Panc1 (cell line): ENCODE data around the gene CCDC18.

ENCODE experiments used
- REST ChIP-seq, 2 experiments: IDR thresholded peaks; 2 replicates each; pipeline ENCODE4 v1.6.1; 2011 to 2012; ENCODE audit warnings: low read depth in 2 of 2, control low read depth in 1 of 2, low read length in 1 of 2, mild to moderate bottlenecking in 1 of 2, moderate library complexity in 1 of 2; ENCODE audit not compliant: insufficient read depth in 1 of 2
- TF ChIP-seq, protein P1 (sequence below): fragments of 450-650 bp; IDR thresholded peaks from 2 replicates; pipeline ENCODE4 v1.5.1; 2017; ENCODE audit warnings: mild to moderate bottlenecking

DNA sequence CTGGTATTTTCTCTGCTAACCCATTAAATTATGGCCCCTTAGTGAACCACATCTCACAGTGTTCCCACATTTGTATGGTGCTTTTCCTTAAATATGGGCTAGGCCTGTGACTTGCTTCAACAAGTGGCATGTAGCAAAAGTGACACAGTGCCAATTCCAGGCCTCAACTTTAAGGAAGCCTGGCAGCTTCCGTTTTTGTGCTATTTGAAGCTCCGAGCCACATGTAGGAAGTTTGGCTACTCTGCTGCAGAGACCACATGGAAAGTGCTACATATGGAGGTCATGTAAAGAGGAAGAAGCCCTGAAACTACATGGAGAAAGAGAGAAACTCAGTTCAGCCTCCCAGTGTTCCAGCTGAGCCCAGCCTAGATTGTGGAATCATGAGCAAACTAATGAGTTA, 136.7 kb downstream of the CCDC18 start:
- no peak for TF ChIP-seq REST (IDR thresholded peaks at IDR 0.05; ENCODE audit: insufficient read depth in 1 of 2, low read depth in 2 of 2, low read length in 1 of 2)
- TF ChIP-seq, protein P1, sequence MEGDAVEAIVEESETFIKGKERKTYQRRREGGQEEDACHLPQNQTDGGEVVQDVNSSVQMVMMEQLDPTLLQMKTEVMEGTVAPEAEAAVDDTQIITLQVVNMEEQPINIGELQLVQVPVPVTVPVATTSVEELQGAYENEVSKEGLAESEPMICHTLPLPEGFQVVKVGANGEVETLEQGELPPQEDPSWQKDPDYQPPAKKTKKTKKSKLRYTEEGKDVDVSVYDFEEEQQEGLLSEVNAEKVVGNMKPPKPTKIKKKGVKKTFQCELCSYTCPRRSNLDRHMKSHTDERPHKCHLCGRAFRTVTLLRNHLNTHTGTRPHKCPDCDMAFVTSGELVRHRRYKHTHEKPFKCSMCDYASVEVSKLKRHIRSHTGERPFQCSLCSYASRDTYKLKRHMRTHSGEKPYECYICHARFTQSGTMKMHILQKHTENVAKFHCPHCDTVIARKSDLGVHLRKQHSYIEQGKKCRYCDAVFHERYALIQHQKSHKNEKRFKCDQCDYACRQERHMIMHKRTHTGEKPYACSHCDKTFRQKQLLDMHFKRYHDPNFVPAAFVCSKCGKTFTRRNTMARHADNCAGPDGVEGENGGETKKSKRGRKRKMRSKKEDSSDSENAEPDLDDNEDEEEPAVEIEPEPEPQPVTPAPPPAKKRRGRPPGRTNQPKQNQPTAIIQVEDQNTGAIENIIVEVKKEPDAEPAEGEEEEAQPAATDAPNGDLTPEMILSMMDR: no peak
